Caki2 (cell line): ENCODE measurements around the gene PRADC1. TPM values are rescaled to one million over a fixed set of nuclear protein-coding genes. Genes with fewer than 3 reads are reported as not detected.
"Not testable (repeated sequence)": the region's sequence is repeated elsewhere in the genome, so short reads cannot be mapped to it uniquely, and the experiment has no call there.

Experiments used
- DNase-seq: peaks from one replicate; pipeline ENCODE4 v3.0.0-alpha.2; 2015; ENCODE audit warnings: low read depth
- in situ Hi-C: cut with HindIII; loops from 2 replicates; pipeline ENCODE4 v1.10.0; 2016; ENCODE audit warnings: low sequenced_read_pairs, low pct_unique_long_range_greater_than_20kb, mixed read lengths
- total RNA-seq: library from RNA; depleted of rRNA; stranded (reverse); fragments of >200 nt; shearing (Covaris generic); gene quantifications from 2 replicates; pipeline ENCODE4 v1.2.3, GENCODE V29; 2014; ENCODE audit warnings: low replicate concordance; rRNA removed

Gene PRADC1
- total RNA-seq, 1 experiment from 2014 or later = 8.6 TPM

DNA sequence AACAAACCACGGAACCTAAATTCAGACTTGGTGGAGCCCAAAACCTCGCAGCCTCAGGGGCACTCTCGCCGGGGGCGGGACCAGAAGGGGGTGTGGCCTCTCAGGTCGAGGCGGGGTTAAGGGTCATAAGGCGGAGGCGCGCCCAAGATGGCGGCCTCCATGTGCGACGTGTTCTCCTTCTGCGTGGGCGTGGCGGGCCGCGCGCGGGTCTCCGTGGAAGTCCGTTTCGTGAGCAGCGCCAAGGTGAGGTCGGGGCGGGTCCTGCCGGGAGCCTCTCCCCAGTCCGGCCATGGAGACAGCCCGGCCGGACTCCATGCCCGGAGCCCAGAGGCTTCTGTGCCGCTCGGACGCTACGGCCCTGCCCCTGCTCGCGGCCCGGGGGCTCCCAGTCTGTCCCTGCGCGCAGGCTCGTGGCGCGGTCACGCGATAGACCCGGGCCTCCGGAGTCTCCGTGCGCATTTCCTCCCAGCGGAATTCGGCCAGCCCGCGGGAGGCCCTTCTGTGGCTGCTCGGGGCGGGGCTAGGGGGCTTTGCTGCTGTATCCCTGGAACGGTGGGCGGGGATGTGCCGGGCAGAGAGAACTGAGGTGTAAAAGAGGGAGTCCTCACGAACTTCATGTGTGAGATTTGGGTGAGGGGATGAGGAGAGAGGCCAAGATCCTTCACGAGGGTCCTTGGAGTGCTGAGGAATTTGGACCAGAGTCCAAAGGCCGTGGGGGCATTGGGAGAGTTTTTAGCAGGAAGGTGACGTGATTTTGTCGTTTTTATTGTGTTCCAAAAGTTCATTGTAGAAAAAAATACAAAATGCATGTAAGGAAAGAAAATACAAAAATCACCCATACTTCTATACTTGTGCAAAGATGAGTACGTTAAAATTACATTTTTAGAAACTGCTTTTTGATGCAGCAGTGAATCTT lies 18.7 kb downstream of the PRADC1 start, which contains the start of gene SMYD5:
TSS of gene SMYD5 (plus strand) at position 126 of the 916 bp plus-strand sequence. CDS start at position 148, 22 bp downstream.
- peak; percentile 78 for DNase-seq
- in situ Hi-C loops = no loop called here

- DNase-seq = peak; percentile 66
Observed at GRCh38 chr2:73212448-73213176, 20.4 kb downstream of the PRADC1 start.

DNA sequence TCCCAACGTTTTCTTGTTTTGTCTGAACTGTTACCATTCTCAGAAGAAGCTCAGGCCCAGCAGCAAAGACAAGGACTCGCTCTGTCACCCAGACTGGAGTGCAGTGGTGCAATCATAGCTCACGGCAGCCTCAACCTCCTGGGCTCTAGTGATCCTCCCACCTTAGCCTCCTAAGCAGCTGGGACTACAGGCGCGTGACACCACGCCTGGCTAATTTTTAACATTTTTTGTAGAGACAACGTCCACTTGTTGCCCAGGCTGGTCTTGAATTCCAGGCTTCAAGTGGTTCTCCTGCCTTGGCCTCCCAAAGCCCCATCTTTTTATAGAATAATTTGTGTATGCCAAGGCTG lies 21.0 kb downstream of the PRADC1 start:
- in situ Hi-C loops = no loop called here
- DNase-seq = no peak

More at GRCh38 chr2:73212448-73213176, 20.4 kb downstream of the PRADC1 start:
- in situ Hi-C loops = no loop called here

DNA sequence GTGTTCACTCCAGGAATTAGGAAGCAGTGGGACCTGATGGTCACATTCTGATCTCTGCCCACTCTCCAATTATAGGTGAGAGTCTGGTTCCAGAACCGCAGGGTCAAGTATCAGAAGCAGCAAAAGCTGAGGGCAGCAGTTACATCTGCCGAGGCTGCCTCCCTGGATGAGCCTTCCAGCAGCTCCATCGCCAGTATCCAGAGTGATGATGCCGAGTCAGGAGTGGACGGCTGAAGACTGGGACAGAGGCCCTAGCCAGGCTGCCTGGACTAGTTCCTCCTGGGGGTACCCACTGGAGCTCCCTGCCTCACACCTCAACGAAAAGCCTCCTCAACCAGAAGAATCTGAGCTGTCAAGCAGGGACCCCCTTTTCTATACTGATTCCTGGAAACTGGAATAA lies 22.3 kb downstream of the PRADC1 start:
- no peak for DNase-seq
- in situ Hi-C loops = no loop called here

DNA sequence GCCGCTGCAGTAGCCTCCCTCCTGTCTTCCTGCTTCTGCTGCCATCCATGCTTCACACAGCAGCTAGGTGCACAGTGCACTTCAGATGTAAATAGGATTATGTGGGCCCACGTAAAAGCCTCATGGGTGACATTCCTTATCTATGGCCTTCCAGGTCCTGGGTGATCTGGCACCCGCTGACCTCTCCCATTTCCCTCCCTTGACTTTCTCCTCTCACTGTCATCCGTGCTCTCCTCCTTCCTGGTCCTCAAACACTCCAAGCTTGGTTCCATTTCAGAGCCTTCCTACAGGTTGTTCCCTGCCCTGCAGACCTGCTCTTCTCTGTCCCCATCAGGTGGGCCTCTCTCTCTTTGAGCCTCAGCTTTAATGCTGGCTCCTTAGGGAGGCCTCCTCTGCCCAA lies 23.0 kb downstream of the PRADC1 start:
- in situ Hi-C loops = no loop called here
- DNase-seq = no peak

- in situ Hi-C loops = no loop called here
Observed at GRCh38 chr2:73208258-73208657, 24.8 kb downstream of the PRADC1 start.

GRCh38 chr2:73205611-73206010 lies 27.4 kb downstream of the PRADC1 start:
- no peak for DNase-seq
- in situ Hi-C loops = no loop called here

More at GRCh38 chr2:73208258-73208657, 24.8 kb downstream of the PRADC1 start:
- no peak for DNase-seq

GRCh38 chr2:73203055-73203681 lies 29.9 kb downstream of the PRADC1 start:
- DNase-seq = no peak
- in situ Hi-C loops = no loop called here

DNA sequence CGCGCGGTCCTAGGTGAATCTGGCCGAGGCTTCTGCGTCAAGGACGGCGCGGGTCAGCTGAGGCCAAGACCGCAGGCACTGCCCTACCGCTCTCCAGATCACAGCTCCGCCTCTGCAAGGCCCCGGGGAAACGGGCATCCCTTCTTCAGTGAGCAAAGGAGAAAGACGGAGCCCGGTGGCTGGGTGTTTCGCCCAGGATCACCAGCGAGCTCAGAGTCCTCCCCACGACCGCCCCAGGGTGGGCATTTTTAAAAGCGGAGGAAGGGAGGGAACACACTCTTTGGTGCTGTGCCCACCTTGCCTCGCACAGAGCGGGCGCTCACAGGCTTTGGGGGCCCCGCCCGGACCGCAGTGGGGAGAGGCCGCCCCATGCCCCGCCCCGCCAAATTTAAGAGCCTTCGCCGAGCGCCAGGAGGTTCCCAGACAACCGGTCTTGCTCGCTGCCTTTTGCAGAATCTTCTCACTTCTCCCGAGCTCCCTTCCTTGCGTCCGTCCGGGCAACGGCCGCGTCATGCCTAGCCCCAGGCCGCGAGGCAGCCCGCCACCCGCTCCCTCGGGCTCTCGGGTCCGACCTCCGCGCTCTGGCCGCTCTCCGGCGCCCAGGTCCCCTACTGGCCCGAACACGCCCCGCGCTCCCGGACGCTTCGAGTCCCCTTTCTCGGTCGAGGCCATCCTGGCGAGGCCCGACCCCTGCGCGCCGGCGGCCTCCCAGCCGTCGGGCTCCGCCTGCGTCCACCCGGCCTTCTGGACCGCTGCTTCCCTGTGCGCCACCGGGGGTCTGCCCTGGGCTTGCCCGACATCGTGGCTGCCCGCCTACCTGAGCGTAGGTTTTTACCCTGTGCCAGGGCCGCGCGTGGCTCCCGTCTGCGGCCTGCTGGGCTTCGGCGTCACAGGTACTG lies 30.6 kb downstream of the PRADC1 start, which contains the start of gene NOTO:
TSS of gene NOTO (plus strand) at position 419 of the 899 bp plus-strand sequence. CDS start at position 512, 93 bp downstream.
- in situ Hi-C loops = no loop called here

DNA sequence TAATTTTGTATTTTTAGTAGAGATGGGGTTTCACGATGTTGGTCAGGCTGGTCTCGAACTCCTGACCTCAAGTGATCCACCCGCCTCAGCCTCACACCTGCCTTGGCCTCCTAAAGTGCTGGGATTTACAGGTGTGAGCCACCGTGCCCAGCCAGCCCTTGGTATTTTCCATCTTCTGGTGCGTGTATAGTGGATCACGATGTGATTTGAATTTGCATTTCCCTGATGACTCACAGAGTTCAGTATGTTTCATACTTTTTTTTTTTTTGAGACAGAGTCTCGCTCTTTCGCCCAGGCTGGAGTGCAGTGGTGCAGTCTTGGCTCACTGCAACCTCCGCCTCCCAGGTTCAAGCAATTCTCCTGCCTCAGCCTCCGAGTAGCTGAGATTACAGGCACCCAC lies 32.8 kb downstream of the PRADC1 start:
- in situ Hi-C loops = not testable (repeated sequence)

More for the DNA sequence above, 30.6 kb downstream of the PRADC1 start, which contains the start of gene NOTO:
- DNase-seq = no peak

GRCh38 chr2:73197579-73197978 lies 35.5 kb downstream of the PRADC1 start:
- in situ Hi-C loops = no loop called here
- DNase-seq = no peak

More for the DNA sequence above, 32.8 kb downstream of the PRADC1 start:
- DNase-seq = peak; percentile 23

DNA sequence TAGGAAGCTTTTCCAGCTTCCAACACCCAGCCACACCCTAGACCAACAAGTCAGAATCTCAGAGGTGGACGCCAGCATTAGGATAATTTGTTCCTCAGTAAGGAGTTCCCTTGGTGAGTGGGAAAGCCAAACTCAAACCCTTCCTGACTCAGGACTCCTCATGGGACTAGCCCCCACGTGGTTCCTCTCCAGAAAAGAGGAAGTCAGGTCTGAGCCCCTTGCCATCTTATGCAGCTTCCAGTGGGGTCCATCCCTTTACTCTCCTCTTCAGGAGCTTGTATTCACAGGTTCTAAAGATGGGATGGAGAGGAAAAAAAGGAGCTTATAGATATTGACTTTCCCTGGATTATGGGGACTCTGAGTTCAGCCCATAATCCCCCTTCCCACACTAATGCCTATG lies 45.5 kb downstream of the PRADC1 start:
- in situ Hi-C loops = no loop called here
- DNase-seq = no peak

DNA sequence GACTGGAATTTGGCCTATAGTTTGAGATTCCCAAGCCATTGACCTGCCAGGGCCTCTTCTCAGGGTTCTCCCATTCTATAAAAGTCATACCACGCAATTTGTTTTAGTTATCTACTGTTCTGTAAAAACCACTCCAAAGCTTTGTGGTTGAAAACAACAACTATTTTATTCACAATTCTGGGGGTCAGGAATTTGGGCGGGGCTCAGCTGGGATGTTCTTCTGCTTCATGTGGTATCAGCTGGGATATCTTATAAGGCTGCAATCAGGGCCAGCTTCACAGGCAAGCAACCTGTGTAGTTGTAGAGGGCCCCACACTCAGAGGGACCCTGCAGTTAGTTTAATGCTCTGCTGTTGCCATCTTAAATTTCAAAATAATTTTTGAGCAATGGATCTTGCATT lies 47.1 kb downstream of the PRADC1 start:
- no peak for DNase-seq
- in situ Hi-C loops = no loop called here

Other genes starting within 250 kb of the PRADC1 start
- gene SFXN5, start 161.5 kb downstream of the PRADC1 start, total RNA-seq = 8.6 and 13.8 TPM in 2 replicates
- 31.2 and 42.6 TPM in 2 replicates for gene RAB11FIP5, start 120.3 kb downstream of the PRADC1 start, total RNA-seq
- not detected in 2 replicates for gene NOTO, start 30.7 kb downstream of the PRADC1 start, total RNA-seq
- 54.9 and 57.7 TPM in 2 replicates for gene SMYD5, start 19.0 kb downstream of the PRADC1 start, total RNA-seq
- gene CCT7, start 1.1 kb upstream of the PRADC1 start, total RNA-seq = 581 and 684 TPM in 2 replicates
- 0.44 and 1.2 TPM in 2 replicates for gene FBXO41, start 51.2 kb upstream of the PRADC1 start, total RNA-seq
- gene EGR4, start 60.3 kb upstream of the PRADC1 start, total RNA-seq = not detected in 2 replicates
- 6.4 and 17.0 TPM in 2 replicates for gene ALMS1, start 152.6 kb upstream of the PRADC1 start, total RNA-seq